Activated CD8-positive, alpha-beta memory T cell treated with anti-CD3 and anti-CD28 coated beads, Interleukin-2, amount 50 U/mL, for 48 hours (primary cell): ENCODE data around the gene FSD1L.

Experiments
- DNase-seq: peaks from one replicate; pipeline ENCODE4 v3.0.0-alpha.2; 2020

FSD1L gene

GRCh38 chr9:105436783-105437182 lies 11.1 kb upstream of the FSD1L start:
- no peak for DNase-seq

- no peak for DNase-seq
Measured at GRCh38 chr9:105437704-105438103, 10.1 kb upstream of the FSD1L start.

GRCh38 chr9:105438141-105438806 lies 9.6 kb upstream of the FSD1L start:
- no peak for DNase-seq

- no peak for DNase-seq
Measured at GRCh38 chr9:105439428-105439827, 8.4 kb upstream of the FSD1L start.

GRCh38 chr9:105441616-105442160 lies 6.1 kb upstream of the FSD1L start:
- no peak for DNase-seq

GRCh38 chr9:105443121-105443520 lies 4.7 kb upstream of the FSD1L start:
- no peak for DNase-seq

- no peak for DNase-seq
Measured at GRCh38 chr9:105444130-105444529, 3.7 kb upstream of the FSD1L start.

- no peak for DNase-seq
Measured at GRCh38 chr9:105445203-105445881, 2.5 kb upstream of the FSD1L start.

GRCh38 chr9:105447386-105447813 lies 434 bp upstream of the FSD1L start:
- DNase-seq, result no peak

- no peak for DNase-seq
Measured at GRCh38 chr9:105449081-105449480, 1.2 kb downstream of the FSD1L start.

- no peak for DNase-seq
Measured at GRCh38 chr9:105452185-105452584, 4.4 kb downstream of the FSD1L start.

- no peak for DNase-seq
Measured at GRCh38 chr9:105455836-105456475, 8.1 kb downstream of the FSD1L start.

GRCh38 chr9:105457560-105458294 lies 9.9 kb downstream of the FSD1L start:
- no peak for DNase-seq

GRCh38 chr9:105458404-105458803 lies 10.6 kb downstream of the FSD1L start:
- DNase-seq, result no peak

GRCh38 chr9:105459336-105459735 lies 11.5 kb downstream of the FSD1L start:
- DNase-seq, result no peak

- no peak for DNase-seq
Measured at GRCh38 chr9:105466898-105467455, 19.1 kb downstream of the FSD1L start.

GRCh38 chr9:105468875-105469274 lies 21.0 kb downstream of the FSD1L start:
- no peak for DNase-seq

GRCh38 chr9:105473221-105473620 lies 25.4 kb downstream of the FSD1L start:
- no peak for DNase-seq

- no peak for DNase-seq
Measured at GRCh38 chr9:105475302-105475701, 27.5 kb downstream of the FSD1L start.

GRCh38 chr9:105479846-105480245 lies 32.0 kb downstream of the FSD1L start:
- DNase-seq, result no peak

GRCh38 chr9:105483618-105484017 lies 35.8 kb downstream of the FSD1L start:
- no peak for DNase-seq

- no peak for DNase-seq
Measured at GRCh38 chr9:105484226-105484625, 36.4 kb downstream of the FSD1L start.

- no peak for DNase-seq
Measured at GRCh38 chr9:105485131-105485530, 37.3 kb downstream of the FSD1L start.
